Keratinocyte (primary cell): ENCODE results near the gene NT5C1A. TPM values are rescaled to one million over a fixed set of nuclear protein-coding genes. Genes with fewer than 3 reads are reported as not detected.

Source experiments
- DNase-seq: peaks from one replicate; pipeline ENCODE4 v3.0.0-alpha.2; 2011; ENCODE audit warnings: low read depth, missing footprints, low spot score
- FAIRE-seq: peaks from 2 replicates; lab custom pipeline; 2011; peaks lifted over from hg19 to GRCh38; lab: Jason Lieb, UNC
- H2AFZ ChIP-seq: 2 replicates; pipeline ENCODE4 v1.6.0; 2012; ENCODE audit warnings: low read length, control low read depth, inconsistent platforms; ENCODE audit not compliant: control insufficient read depth
- H3K27ac ChIP-seq: 2 replicates; pipeline ENCODE4 v1.5.1; 2011; ENCODE audit warnings: low read length; ENCODE audit not compliant: control insufficient read depth, insufficient read depth
- H3K27me3 ChIP-seq: 3 replicates; pipeline ENCODE4 v1.6.0; 2011; ENCODE audit warnings: low read length; ENCODE audit not compliant: control insufficient read depth, insufficient read depth; ENCODE audit errors: extremely low read depth
- H3K36me3 ChIP-seq, 2 experiments: 2 replicates in 1 of 2; 3 replicates in 1 of 2; pipeline ENCODE4 v1.5.1; 2011; ENCODE audit warnings: low read length in 2 of 2, mild to moderate bottlenecking in 1 of 2; ENCODE audit not compliant: control insufficient read depth in 2 of 2, insufficient read depth in 2 of 2; ENCODE audit errors: extremely low read depth in 1 of 2
- H3K4me1 ChIP-seq: 3 replicates; pipeline ENCODE4 v1.5.1; 2011; ENCODE audit warnings: low read length; ENCODE audit not compliant: control insufficient read depth, insufficient read depth; ENCODE audit errors: extremely low read depth
- H3K4me2 ChIP-seq: 3 replicates; pipeline ENCODE4 v1.6.0; 2011; ENCODE audit warnings: low read depth, low read length; ENCODE audit not compliant: control insufficient read depth, insufficient read depth; ENCODE audit errors: extremely low read depth
- H3K4me3 ChIP-seq, 3 experiments: fragments of 200-600 bp in 1 of 3; sonication (generic) in 1 of 3; 2 replicates in 2 of 3; 3 replicates in 1 of 3; pipeline ENCODE4 v1.5.1; 2011 to 2016; ENCODE audit warnings: low read length in 3 of 3, mild to moderate bottlenecking in 3 of 3, control low read depth in 2 of 3, inconsistent platforms in 1 of 3, low read depth in 1 of 3, mixed read lengths in 1 of 3, mixed run types in 1 of 3, moderate library complexity in 1 of 3; ENCODE audit not compliant: control insufficient read depth in 2 of 3, insufficient read depth in 2 of 3; ENCODE audit errors: extremely low read depth in 1 of 3
- H3K79me2 ChIP-seq: 2 replicates; pipeline ENCODE4 v1.6.0; 2012; ENCODE audit warnings: low read length; ENCODE audit not compliant: control insufficient read depth, insufficient read depth
- H3K9ac ChIP-seq: 3 replicates; pipeline ENCODE4 v1.6.0; 2011; ENCODE audit warnings: low read length; ENCODE audit not compliant: control insufficient read depth, insufficient read depth; ENCODE audit errors: extremely low read depth
- H3K9me1 ChIP-seq: 3 replicates; pipeline ENCODE4 v1.6.0; 2011; ENCODE audit warnings: low read length; ENCODE audit not compliant: control insufficient read depth, insufficient read depth; ENCODE audit errors: extremely low read depth
- H3K9me3 ChIP-seq: 2 replicates; pipeline ENCODE4 v1.5.1; 2012; ENCODE audit warnings: low read depth, low read length; ENCODE audit not compliant: control insufficient read depth
- H4K20me1 ChIP-seq: 3 replicates; pipeline ENCODE4 v1.6.0; 2011; ENCODE audit warnings: low read length; ENCODE audit not compliant: control insufficient read depth, insufficient read depth; ENCODE audit errors: extremely low read depth
- EZH2 ChIP-seq: IDR thresholded peaks from one replicate; pipeline ENCODE4 v1.6.1; 2012; ENCODE audit warnings: inconsistent platforms, mild to moderate bottlenecking, low read length, moderate library complexity
- dilution Hi-C: fragments of 300-500 bp; cut with MboI; formaldehyde crosslinking; loops from one replicate; pipeline ENCODE4 v1.7.0; 2020; ENCODE audit warnings: low sequenced_read_pairs; ENCODE audit not compliant: extremely low pct_ligation_motif_present
- polyA plus RNA-seq, 5 experiments: library from polyadenylated mRNA; depleted of rRNA in 3 of 5; stranded (reverse) in 3 of 5; stranded (forward) in 1 of 5; unstranded in 1 of 5; fragments of >200 nt; gene quantifications; 1 replicate in 1 of 5; 2 replicates in 3 of 5; 3 replicates in 1 of 5; pipeline versions ENCODE4 v1.2.1 to v1.2.3, GENCODE V29; 2011 to 2012; ENCODE audit warnings: missing spikeins in 2 of 5, low read depth in 1 of 5, low replicate concordance in 1 of 5
- TF ChIP-seq, protein P1 (sequence below), 3 experiments: IDR thresholded peaks in 1 of 3; conservative IDR thresholded peaks in 1 of 3; optimal IDR thresholded peaks in 1 of 3; 2 replicates in 2 of 3; 3 replicates in 1 of 3; pipeline versions ENCODE3 to v1.5.1; 2011; ENCODE audit warnings: low read length in 3 of 3, mild to moderate bottlenecking in 3 of 3, moderate library complexity in 2 of 3, control low read depth in 1 of 3, inconsistent platforms in 1 of 3; ENCODE audit not compliant: insufficient read depth in 2 of 3; ENCODE audit errors: extremely low read depth in 1 of 3

NT5C1A gene
- polyA plus RNA-seq, 1 donor (not counting 4 experiments of a cell fraction or from before 2014, with no cell fraction given), result not detected

GRCh38 chr1:39676948-39677548 lies 5.1 kb upstream of the NT5C1A start:
- H3K4me2 ChIP-seq, result no peak overlapping the region
- no peak for FAIRE-seq
- dilution Hi-C loops, result no loop called here

DNA sequence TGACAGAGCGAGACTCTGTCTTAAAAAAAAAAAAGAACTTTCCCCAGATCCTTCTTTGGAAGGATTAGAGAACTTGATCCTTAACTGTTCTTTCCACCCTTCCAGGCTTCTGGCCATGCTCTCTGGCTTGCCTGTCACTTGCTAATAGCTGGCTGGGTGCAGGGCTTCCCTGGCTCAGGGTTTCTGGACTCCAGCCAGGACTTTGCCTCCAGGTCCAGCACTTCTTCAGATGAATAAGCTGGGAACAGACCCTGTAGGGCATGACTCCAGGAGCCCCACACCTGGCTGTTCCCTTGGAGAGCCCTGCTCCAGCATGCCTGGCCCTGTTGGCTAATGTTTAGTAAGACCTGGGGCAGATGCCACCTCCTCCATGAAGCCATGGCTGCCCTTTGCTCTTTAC lies 3.3 kb upstream of the NT5C1A start:
- Histone ChIP-seq H3K36me3 (no peaks in the 10 kb centered on the region), H3K9me1 (no peaks in the 10 kb centered on the region), H3K4me1 (no peaks in the 10 kb centered on the region), H3K79me2 (no peaks in the 10 kb centered on the region), H3K4me3 (no peak overlapping the region), H2AFZ (no peak overlapping the region), H3K27ac (no peak overlapping the region), H3K27me3 (peaks cover 45% of the 10 kb centered on the region), H3K9ac (no peak overlapping the region), H3K9me3 (no peaks in the 10 kb centered on the region), H3K4me2 (no peak overlapping the region), H4K20me1 (peaks cover 2% of the 10 kb centered on the region)
- dilution Hi-C loops, result no loop called here
- no peak for FAIRE-seq
- peak; percentile 9 for DNase-seq
- TF ChIP-seq, protein P1, sequence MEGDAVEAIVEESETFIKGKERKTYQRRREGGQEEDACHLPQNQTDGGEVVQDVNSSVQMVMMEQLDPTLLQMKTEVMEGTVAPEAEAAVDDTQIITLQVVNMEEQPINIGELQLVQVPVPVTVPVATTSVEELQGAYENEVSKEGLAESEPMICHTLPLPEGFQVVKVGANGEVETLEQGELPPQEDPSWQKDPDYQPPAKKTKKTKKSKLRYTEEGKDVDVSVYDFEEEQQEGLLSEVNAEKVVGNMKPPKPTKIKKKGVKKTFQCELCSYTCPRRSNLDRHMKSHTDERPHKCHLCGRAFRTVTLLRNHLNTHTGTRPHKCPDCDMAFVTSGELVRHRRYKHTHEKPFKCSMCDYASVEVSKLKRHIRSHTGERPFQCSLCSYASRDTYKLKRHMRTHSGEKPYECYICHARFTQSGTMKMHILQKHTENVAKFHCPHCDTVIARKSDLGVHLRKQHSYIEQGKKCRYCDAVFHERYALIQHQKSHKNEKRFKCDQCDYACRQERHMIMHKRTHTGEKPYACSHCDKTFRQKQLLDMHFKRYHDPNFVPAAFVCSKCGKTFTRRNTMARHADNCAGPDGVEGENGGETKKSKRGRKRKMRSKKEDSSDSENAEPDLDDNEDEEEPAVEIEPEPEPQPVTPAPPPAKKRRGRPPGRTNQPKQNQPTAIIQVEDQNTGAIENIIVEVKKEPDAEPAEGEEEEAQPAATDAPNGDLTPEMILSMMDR (optimal IDR thresholded peaks at IDR 0.05 in 1 of 3, IDR thresholded peaks at IDR 0.05 in 1 of 3, conservative IDR thresholded peaks at IDR 0.05 in 1 of 3; ENCODE audit: extremely low read depth in 1 of 3, insufficient read depth in 2 of 3, low read length in 3 of 3), result no peak

More at GRCh38 chr1:39676948-39677548, 5.1 kb upstream of the NT5C1A start:
- Histone ChIP-seq H3K79me2 (no peaks in the 10 kb centered on the region), H3K9ac (no peak overlapping the region), H3K27ac (no peak overlapping the region), H3K4me1 (no peaks in the 10 kb centered on the region), H3K36me3 (no peaks in the 10 kb centered on the region), H3K4me3 (no peak overlapping the region), H3K27me3 (peaks cover 41% of the 10 kb centered on the region), H4K20me1 (peaks cover 2% of the 10 kb centered on the region), H3K9me1 (no peaks in the 10 kb centered on the region), H2AFZ (no peak overlapping the region), H3K9me3 (no peaks in the 10 kb centered on the region)
- TF ChIP-seq EZH2, result no peak
- TF ChIP-seq, protein P1 (optimal IDR thresholded peaks at IDR 0.05 in 1 of 3, IDR thresholded peaks at IDR 0.05 in 1 of 3, conservative IDR thresholded peaks at IDR 0.05 in 1 of 3; ENCODE audit: extremely low read depth in 1 of 3, insufficient read depth in 2 of 3, low read length in 3 of 3), result no peak
- no peak for DNase-seq
